K562 (cell line): Measurements from ENCODE around the gene FH. TPM values are rescaled to one million over a fixed set of nuclear protein-coding genes. Genes with fewer than 3 reads are reported as not detected.

Experiments used
- ATAC-seq: fragments of 200-7000 bp; cut with Tn5 transposase; 3 replicates; pipeline ENCODE4 v1.9.1; 2020; ENCODE audit warnings: moderate library complexity
- BruUV-seq: library from RNA; stranded (reverse); fragments of 400-500 nt; replicated peaks from 2 replicates; lab custom pipeline; 2021; lab: Mats Ljungman, UMichigan
- CTCF ChIA-PET: fragments of 300-600 bp; formaldehyde crosslinking; extraction: SDS; loops from one replicate; lab custom pipeline; 2021; ENCODE audit warnings: low intra/inter-chr PET ratio; lab: Yijun Ruan, JAX
- POLR2A ChIA-PET: fragments of 300-600, 350-650 bp; sonication (Branson Sonifier 250); formaldehyde crosslinking; extraction: SDS; loops from one replicate; lab custom pipeline; 2021; ENCODE audit warnings: antibody characterized with exemption, inconsistent platforms; lab: Yijun Ruan, JAX
- DNase-seq, 4 experiments: peaks; one replicate each; pipeline versions ENCODE4 v3.0.0 to v3.0.0-alpha.2; 2011 to 2018; ENCODE audit warnings: low spot score in 3 of 4, mixed read lengths in 3 of 4; ENCODE audit errors: extremely low read depth in 1 of 4
- FAIRE-seq: peaks from 2 replicates; lab custom pipeline; 2011; peaks lifted over from hg19 to GRCh38; lab: Jason Lieb, UNC
- H2AFZ ChIP-seq: 2 replicates; pipeline ENCODE4 v1.6.0; 2011; ENCODE audit warnings: low read depth, low read length, control low read depth, inconsistent platforms
- H3K27ac ChIP-seq: fragments of 200-600 bp; 3 replicates; pipeline ENCODE4 v1.8.0; 2011; ENCODE audit warnings: low read depth, mild to moderate bottlenecking, control low read depth, inconsistent platforms, low read length, moderate library complexity, mixed read lengths; ENCODE audit errors: extremely low read depth
- H3K27me3 ChIP-seq, 2 experiments: fragments of 300-600 bp in 1 of 2; 2 replicates in 1 of 2; 3 replicates in 1 of 2; pipeline versions ENCODE4 v1.6.0 to v1.8.0; 2011; ENCODE audit warnings: inconsistent platforms in 2 of 2, low read length in 2 of 2, mild to moderate bottlenecking in 1 of 2, mixed read lengths in 1 of 2, moderate library complexity in 1 of 2; ENCODE audit not compliant: control insufficient read depth in 2 of 2, insufficient read depth in 2 of 2
- H3K36me3 ChIP-seq: fragments of 300-600 bp; 3 replicates; pipeline ENCODE4 v1.8.0; 2011; ENCODE audit warnings: mild to moderate bottlenecking, low read length, inconsistent platforms; ENCODE audit not compliant: control insufficient read depth, insufficient read depth
- H3K4me1 ChIP-seq, 2 experiments: fragments of 200-600 bp in 1 of 2; replicated peaks in 1 of 2; 2 replicates in 1 of 2; 3 replicates in 1 of 2; pipeline versions ENCODE4 v1.5.1 to v1.8.0; 2011; ENCODE audit warnings: inconsistent platforms in 2 of 2, low read length in 2 of 2, mild to moderate bottlenecking in 1 of 2, mixed read lengths in 1 of 2, moderate library complexity in 1 of 2; ENCODE audit not compliant: control insufficient read depth in 2 of 2, insufficient read depth in 2 of 2
- H3K4me2 ChIP-seq: 2 replicates; pipeline ENCODE4 v1.6.1; 2011; ENCODE audit warnings: low read length, control low read depth, inconsistent platforms, mixed read lengths; ENCODE audit not compliant: insufficient read depth
- H3K4me3 ChIP-seq: fragments of 200-600 bp; sonication (generic), shearing (Covaris generic); 2 replicates; pipeline ENCODE4 v1.5.1; 2016; ENCODE audit warnings: control low read depth, inconsistent platforms
- H3K79me2 ChIP-seq: fragments of 200-600 bp; 3 replicates; pipeline ENCODE4 v1.8.0; 2011; ENCODE audit warnings: low read length, inconsistent platforms; ENCODE audit not compliant: control insufficient read depth, insufficient read depth
- H3K9ac ChIP-seq, 2 experiments: 2 replicates each; pipeline versions ENCODE4 v1.6.0 to v1.6.1; 2011; ENCODE audit warnings: low read depth in 2 of 2, low read length in 2 of 2, control low read depth in 1 of 2, inconsistent platforms in 1 of 2, mild to moderate bottlenecking in 1 of 2, mixed read lengths in 1 of 2; ENCODE audit not compliant: insufficient read depth in 1 of 2
- H3K9me1 ChIP-seq: one replicate; pipeline ENCODE4 v1.6.0; 2011; ENCODE audit warnings: inconsistent platforms, mild to moderate bottlenecking, low read length, moderate library complexity; ENCODE audit not compliant: control insufficient read depth, insufficient read depth
- H3K9me3 ChIP-seq: replicated peaks from 2 replicates; pipeline ENCODE4 v1.5.1; 2011; ENCODE audit warnings: low read depth, low read length, inconsistent platforms; ENCODE audit not compliant: control insufficient read depth, insufficient read depth
- H4K20me1 ChIP-seq: replicated peaks from 2 replicates; pipeline ENCODE4 v1.6.1; 2011; ENCODE audit warnings: low read length, inconsistent platforms, mixed read lengths; ENCODE audit not compliant: control insufficient read depth, insufficient read depth
- ADNP ChIP-seq: fragments of 200-800 bp; sonication (Bioruptor generic); IDR thresholded peaks from 2 replicates; pipeline ENCODE4 v1.6.1; 2016; ENCODE audit warnings: missing genetic modification characterization, missing compliant biosample characterization
- CBFA2T3 ChIP-seq: fragments of 450-650 bp; IDR thresholded peaks from 2 replicates; pipeline ENCODE4 v1.6.1; 2017
- CEBPB ChIP-seq: fragments of 450-650 bp; IDR thresholded peaks from 2 replicates; pipeline ENCODE4 v1.6.1; 2016; ENCODE audit warnings: missing genetic modification characterization, missing compliant biosample characterization
- FOSL1 ChIP-seq: fragments of 200-800 bp; sonication (Bioruptor generic); conservative IDR thresholded peaks from 2 replicates; pipeline ENCODE4 v1.6.1; 2016; ENCODE audit warnings: missing genetic modification characterization, missing compliant biosample characterization
- GTF2F1 ChIP-seq: IDR thresholded peaks from 2 replicates; pipeline ENCODE4 v1.6.1; 2011; ENCODE audit warnings: low read depth, low read length, improper control_type of control experiment
- MYNN ChIP-seq, 2 experiments: sonication (generic); formaldehyde crosslinking in 1 of 2; IDR thresholded peaks; 2 replicates each; pipeline versions ENCODE4 v1.5.0 to v1.6.1; 2016 to 2020; ENCODE audit warnings: antibody characterized with exemption in 1 of 2, missing genetic modification reagents in 1 of 2
- NR3C1 ChIP-seq: sonication (generic); formaldehyde crosslinking; IDR thresholded peaks from 2 replicates; pipeline ENCODE4 v1.8.1; 2022; ENCODE audit warnings: missing genetic modification reagents
- PML ChIP-seq: IDR thresholded peaks from 2 replicates; pipeline ENCODE4 v1.6.1; 2012; ENCODE audit warnings: low read length, inconsistent platforms
- PRDM10 ChIP-seq: fragments of 450-650 bp; IDR thresholded peaks from 2 replicates; pipeline ENCODE4 v1.6.1; 2018; ENCODE audit not compliant: partially characterized antibody
- RAD21 ChIP-seq, 2 experiments: fragments of 250-450 bp in 1 of 2; fragments of 450-650 bp in 1 of 2; sonication (Bioruptor Pico) in 1 of 2; formaldehyde crosslinking in 1 of 2; IDR thresholded peaks in 1 of 2; conservative IDR thresholded peaks in 1 of 2; 2 replicates each; pipeline versions ENCODE4 v1.4.0 to v1.8.0; 2020 to 2022; ENCODE audit warnings: mild to moderate bottlenecking in 2 of 2, moderate library complexity in 1 of 2
- RBFOX2 ChIP-seq: fragments of 200-400 bp; formaldehyde crosslinking; IDR thresholded peaks from 2 replicates; pipeline ENCODE4 v1.6.1; 2017; ENCODE audit warnings: low read depth, mild to moderate bottlenecking, low read length, moderate library complexity
- SIN3A ChIP-seq, 2 experiments: fragments of 150-350 bp in 1 of 2; IDR thresholded peaks; 2 replicates each; pipeline ENCODE4 v1.6.1; 2011 to 2016; ENCODE audit warnings: borderline replicate concordance in 2 of 2, low read depth in 2 of 2, low read length in 2 of 2, mild to moderate bottlenecking in 2 of 2, moderate library complexity in 2 of 2; ENCODE audit not compliant: control insufficient read depth in 1 of 2
- SOX6 ChIP-seq: fragments of 450-650 bp; IDR thresholded peaks from 2 replicates; pipeline ENCODE4 v1.6.1; 2014; ENCODE audit warnings: mild to moderate bottlenecking
- SREBF2 ChIP-seq: sonication (generic); formaldehyde crosslinking; IDR thresholded peaks from 2 replicates; pipeline ENCODE4 v1.4.0; 2020; ENCODE audit warnings: mild to moderate bottlenecking, missing genetic modification reagents
- ZNF41 ChIP-seq: fragments of 250-450 bp; sonication (Bioruptor Pico); conservative IDR thresholded peaks from 2 replicates; pipeline ENCODE4 v1.4.0; 2020; ENCODE audit warnings: mild to moderate bottlenecking
- ZNF707 ChIP-seq: fragments of 250-450 bp; sonication (Bioruptor Pico); conservative IDR thresholded peaks from 2 replicates; pipeline ENCODE4 v1.8.0; 2022; ENCODE audit warnings: inconsistent platforms, mild to moderate bottlenecking, moderate library complexity
- ZNF785 ChIP-seq: fragments of 250-450 bp; sonication (Bioruptor Pico); IDR thresholded peaks from 2 replicates; pipeline ENCODE4 v1.4.0; 2020; ENCODE audit warnings: mild to moderate bottlenecking
- WGBS: fragments of 100-300 bp; shearing (Covaris generic); methylation state at CpG from one replicate; pipeline ENCODE4 v1.1.6; 2016; ENCODE audit warnings: low coverage, mixed read lengths; ENCODE audit not compliant: insufficient coverage; ENCODE audit errors: missing lambda C conversion rate; 5-methylcytosine and 5-hydroxymethylcytosine counted together
- in situ Hi-C: fragments of 300-500 bp; cut with MboI; formaldehyde crosslinking; loops from 4 replicates; pipeline ENCODE4 v1.15.0; 2018; ENCODE audit warnings: inconsistent platforms, mixed read lengths
- intact Hi-C: fragments of 100-400 bp; cut with micrococcal nuclease; formaldehyde crosslinking; loops from 2 replicates; pipeline ENCODE4 v1.14.2; 2022
- polyA plus RNA-seq, 8 experiments: library from polyadenylated mRNA; depleted of rRNA in 4 of 8; stranded (reverse) in 5 of 8; unstranded in 3 of 8; fragments of >200 nt; fragmentation: Nextera tagmentation in 2 of 8; fragmentation: Illumina TruSeq in 1 of 8; extraction: Ambion mirVana in 2 of 8; extraction: Trizol in 1 of 8; gene quantifications; 2 replicates each; pipeline versions ENCODE4 v1.2.1 to v1.2.3, GENCODE V29; 2011 to 2014; ENCODE audit warnings: inconsistent platforms in 1 of 8, missing spikeins in 1 of 8
- total RNA-seq, 7 experiments: library from RNA; depleted of rRNA in 6 of 7; stranded (reverse); fragments of >200 nt in 6 of 7; fragmentation: Illumina TruSeq in 2 of 7; extraction: Trizol in 2 of 7; gene quantifications; 2 replicates each; pipeline versions ENCODE4 v1.2.1 to v1.2.3, GENCODE V29; 2011 to 2021; ENCODE audit warnings: low replicate concordance in 1 of 7

The FH gene
- total and polyA plus RNA-seq, 9 of the 15 experiments (the other 6 are each of a cell fraction or from before 2014, with no cell fraction given) = 117 to 240 (median 211) TPM

GRCh38 chr1:241451956-241452355 lies 67.6 kb downstream of the FH start:
- ChIA-PET POLR2A (no interaction called here), CTCF (no interaction called here)
- H2AFZ ChIP-seq = no peak overlapping the region
- no peaks in the 10 kb centered on the region for H3K36me3 ChIP-seq
- no peak for FAIRE-seq
- no peaks in the 10 kb centered on the region for H3K9me1 ChIP-seq
- no peak overlapping the region for H3K27ac ChIP-seq
- TF ChIP-seq SOX6 (no peak), ZNF41 (CRISPR knock-in tag) (no peak), NR3C1 (no peak), ZNF707 (CRISPR knock-in tag) (no peak), ZNF785 (CRISPR knock-in tag) (no peak), SIN3A (IDR thresholded peaks at IDR 0.05; ENCODE audit: borderline replicate concordance in 2 of 2, control insufficient read depth in 1 of 2, low read depth in 2 of 2, low read length in 2 of 2) (no peak), CEBPB (tag) (no peak), MYNN (IDR thresholded peaks at IDR 0.05) (no peak), MYNN (CRISPR knock-in tag; IDR thresholded peaks at IDR 0.05) (no peak), FOSL1 (tag) (no peak), RAD21 (CRISPR knock-in tag; conservative IDR thresholded peaks at IDR 0.05 in 1 of 2, IDR thresholded peaks at IDR 0.05 in 1 of 2) (no peak), CBFA2T3 (no peak), GTF2F1 (no peak), RBFOX2 (no peak), SREBF2 (CRISPR knock-in tag) (no peak), ADNP (tag) (no peak), PRDM10 (no peak), PML (no peak)
- BruUV-seq = no TSS peak
- H3K9me3 ChIP-seq = no peaks in the 10 kb centered on the region
- no peak overlapping the region for H3K4me3 ChIP-seq
- WGBS = 0% methylated on average over 4 of the region's 4 CpGs
- no peak for DNase-seq
- in situ Hi-C loops (no loop called here), intact Hi-C loops (no loop called here)
- no peaks in the 10 kb centered on the region for H3K27me3 ChIP-seq
- no peak for ATAC-seq
- H3K9ac ChIP-seq = no peak overlapping the region
- H3K4me2 ChIP-seq = no peak overlapping the region
- H3K79me2 ChIP-seq = no peaks in the 10 kb centered on the region
- no peaks in the 10 kb centered on the region for H3K4me1 ChIP-seq
- H4K20me1 ChIP-seq = no peaks in the 10 kb centered on the region
